HCT116 (cell line): ENCODE results near the gene CES5A. TPM values are rescaled to one million over a fixed set of nuclear protein-coding genes. Genes with fewer than 3 reads are reported as not detected.

ENCODE experiments used
- ATAC-seq: fragments of 200-7000 bp; cut with Tn5 transposase; 2 replicates; pipeline ENCODE4 v1.9.1; 2020; ENCODE audit warnings: mild to moderate bottlenecking, moderate library complexity
- BruUV-seq: library from RNA; stranded (reverse); fragments of 400-500 nt; replicated peaks from 2 replicates; lab custom pipeline; 2021; lab: Mats Ljungman, UMichigan
- CTCF ChIA-PET: fragments of 300-600 bp; sonication (Branson Sonifier 250); formaldehyde crosslinking; loops from one replicate; lab custom pipeline; 2021; ENCODE audit warnings: antibody characterized with exemption; lab: Charles Lee
- POLR2A ChIA-PET: fragments of 300-600, 350-600 bp; sonication (Branson Sonifier 250); formaldehyde crosslinking; loops from one replicate; lab custom pipeline; 2021; ENCODE audit warnings: antibody characterized with exemption; lab: Charles Lee
- RAD21 ChIA-PET, 2 experiments: fragments of 300-600 bp; sonication (Branson Sonifier 250); formaldehyde crosslinking; loops; one replicate each; lab custom pipeline; 2023; ENCODE audit warnings: low total read pairs in 2 of 2; ENCODE audit not compliant: uncharacterized antibody in 2 of 2, unreplicated experiment in 2 of 2, low non-redundant PET in 1 of 2; lab: Charles Lee
- DNase-seq: peaks from one replicate; pipeline ENCODE4 v3.0.0-alpha.2; 2010; ENCODE audit warnings: low read depth, low spot score
- H2AFZ ChIP-seq: fragments of 200-600 bp; shearing (Covaris generic), sonication (generic); 2 replicates; pipeline ENCODE4 v1.6.1; 2017; ENCODE audit warnings: low read depth, mixed run types, mixed read lengths, antibody characterized with exemption, low read length; ENCODE audit not compliant: poor library complexity, severe bottlenecking
- H3K27ac ChIP-seq: 2 replicates; pipeline ENCODE4 v1.5.1; 2012; ENCODE audit warnings: low read depth, low read length
- H3K27me3 ChIP-seq: fragments of 200-600 bp; sonication (generic); 2 replicates; pipeline ENCODE4 v1.6.1; 2016; ENCODE audit warnings: mixed run types, low read length, mixed read lengths; ENCODE audit not compliant: insufficient read depth
- H3K36me3 ChIP-seq, 2 experiments: fragments of 200-500 bp in 1 of 2; fragments of 200-600 bp in 1 of 2; sonication (Bioruptor generic) in 1 of 2; sonication (generic) in 1 of 2; 2 replicates each; pipeline versions ENCODE4 v1.5.1 to v1.6.1; 2014 to 2016; ENCODE audit warnings: low read length in 2 of 2, inconsistent platforms in 1 of 2, mixed read lengths in 1 of 2, mixed run types in 1 of 2; ENCODE audit not compliant: insufficient read depth in 2 of 2, control insufficient read depth in 1 of 2
- H3K4me1 ChIP-seq, 2 experiments: fragments of 200-600 bp in 1 of 2; sonication (generic) in 1 of 2; 2 replicates each; pipeline versions ENCODE4 v1.5.1 to v1.6.1; 2012 to 2017; ENCODE audit warnings: low read length in 2 of 2, inconsistent platforms in 1 of 2, mild to moderate bottlenecking in 1 of 2, mixed read lengths in 1 of 2, mixed run types in 1 of 2, moderate library complexity in 1 of 2; ENCODE audit not compliant: insufficient read depth in 2 of 2, control insufficient read depth in 1 of 2
- H3K4me2 ChIP-seq: fragments of 200-600 bp; sonication (generic); 2 replicates; pipeline ENCODE4 v1.6.1; 2017; ENCODE audit warnings: mixed run types, low read length, mixed read lengths
- H3K4me3 ChIP-seq, 2 experiments: fragments of 200-600 bp in 1 of 2; sonication (generic) in 1 of 2; replicated peaks in 1 of 2; 2 replicates each; pipeline ENCODE4 v1.5.1; 2011 to 2016; ENCODE audit warnings: low read length in 2 of 2, control low read depth in 1 of 2, low read depth in 1 of 2, mild to moderate bottlenecking in 1 of 2, mixed read lengths in 1 of 2, mixed run types in 1 of 2
- H3K79me2 ChIP-seq: fragments of 200-600 bp; sonication (generic); 2 replicates; pipeline ENCODE4 v1.6.1; 2017; ENCODE audit warnings: mild to moderate bottlenecking, mixed run types, low read length, moderate library complexity, mixed read lengths; ENCODE audit not compliant: insufficient read depth
- H3K9ac ChIP-seq: fragments of 200-600 bp; sonication (generic); 2 replicates; pipeline ENCODE4 v1.6.1; 2016; ENCODE audit warnings: low read length, mixed read lengths
- H3K9me2 ChIP-seq: fragments of 200-600 bp; sonication (generic), shearing (Covaris generic); 2 replicates; pipeline ENCODE4 v1.6.1; 2017; ENCODE audit warnings: mixed run types, mild to moderate bottlenecking, moderate library complexity; ENCODE audit not compliant: insufficient read depth
- H3K9me3 ChIP-seq, 2 experiments: fragments of 200-500 bp in 1 of 2; fragments of 200-600 bp in 1 of 2; sonication (Bioruptor generic) in 1 of 2; sonication (generic) in 1 of 2; 2 replicates each; pipeline ENCODE4 v1.6.1; 2014 to 2017; ENCODE audit warnings: low read length in 2 of 2, mixed read lengths in 2 of 2, inconsistent platforms in 1 of 2, low read depth in 1 of 2, mild to moderate bottlenecking in 1 of 2, mixed run types in 1 of 2, moderate library complexity in 1 of 2; ENCODE audit not compliant: control insufficient read depth in 1 of 2, insufficient read depth in 1 of 2
- H4K20me1 ChIP-seq: fragments of 200-600 bp; sonication (generic), shearing (Covaris generic); 2 replicates; pipeline ENCODE4 v1.6.1; 2017; ENCODE audit warnings: mixed run types, mild to moderate bottlenecking, moderate library complexity; ENCODE audit not compliant: insufficient read depth
- CEBPB ChIP-seq: IDR thresholded peaks from 2 replicates; pipeline ENCODE4 v1.6.1; 2012; ENCODE audit warnings: low read depth
- ELF1 ChIP-seq: IDR thresholded peaks from 2 replicates; pipeline ENCODE4 v1.6.1; 2012; ENCODE audit warnings: low read depth, borderline replicate concordance
- POLR2A ChIP-seq: IDR thresholded peaks from 2 replicates; pipeline ENCODE4 v1.7.0; 2011; ENCODE audit warnings: borderline replicate concordance; ENCODE audit not compliant: insufficient read depth, insufficient read length; ENCODE audit errors: extremely low read depth
- POLR2AphosphoS5 ChIP-seq: IDR thresholded peaks from 2 replicates; pipeline ENCODE4 v1.6.1; 2011; ENCODE audit warnings: mild to moderate bottlenecking, low read depth, low read length, moderate library complexity
- RAD21 ChIP-seq: IDR thresholded peaks from 2 replicates; pipeline ENCODE4 v1.6.1; 2012; ENCODE audit warnings: low read depth, mild to moderate bottlenecking
- SIN3A ChIP-seq: IDR thresholded peaks from 2 replicates; pipeline ENCODE4 v1.6.1; 2012; ENCODE audit warnings: low read depth
- SP1 ChIP-seq: IDR thresholded peaks from 2 replicates; pipeline ENCODE4 v1.6.1; 2012; ENCODE audit warnings: low read depth
- SRF ChIP-seq: IDR thresholded peaks from 2 replicates; pipeline ENCODE4 v1.6.1; 2012; ENCODE audit warnings: low read depth
- TCF7L2 ChIP-seq: IDR thresholded peaks from 2 replicates; pipeline ENCODE4 v1.7.0; 2011; ENCODE audit warnings: borderline replicate concordance, inconsistent platforms; ENCODE audit not compliant: insufficient read depth, insufficient read length; ENCODE audit errors: extremely low read depth
- ZFX ChIP-seq: fragments of 450-650 bp; IDR thresholded peaks from 2 replicates; pipeline ENCODE4 v1.6.1; 2017
- ZNF274 ChIP-seq: fragments of 200-500 bp; sonication (Bioruptor generic); IDR thresholded peaks from 2 replicates; pipeline ENCODE4 v1.6.1; 2014; ENCODE audit warnings: mild to moderate bottlenecking, low read depth, low read length, inconsistent platforms
- intact Hi-C: fragments of 100-400 bp; cut with micrococcal nuclease; formaldehyde crosslinking; loops from 2 replicates; pipeline ENCODE4 v1.10.0; 2022
- total RNA-seq: library from RNA; stranded (reverse); gene quantifications from one replicate; pipeline ENCODE4 v1.2.1, GENCODE V29; 2021; ENCODE audit not compliant: unreplicated experiment
- TF ChIP-seq, protein P1 (sequence below): IDR thresholded peaks from 2 replicates; pipeline ENCODE4 v1.6.1; 2012; ENCODE audit warnings: low read depth
- TF ChIP-seq, protein P2 (sequence below): IDR thresholded peaks from 2 replicates; pipeline ENCODE4 v1.6.1; 2012
- TF ChIP-seq, protein P3 (sequence below): IDR thresholded peaks from 2 replicates; pipeline ENCODE4 v1.6.1; 2012
- TF ChIP-seq, protein P4 (sequence below): IDR thresholded peaks from 2 replicates; pipeline ENCODE4 v1.6.1; 2011; ENCODE audit warnings: mild to moderate bottlenecking, low read length, moderate library complexity; ENCODE audit not compliant: insufficient replicate concordance; ENCODE audit errors: extremely low read depth

The CES5A gene
- total RNA-seq, 1 experiment from 2014 or later, result not detected

DNA sequence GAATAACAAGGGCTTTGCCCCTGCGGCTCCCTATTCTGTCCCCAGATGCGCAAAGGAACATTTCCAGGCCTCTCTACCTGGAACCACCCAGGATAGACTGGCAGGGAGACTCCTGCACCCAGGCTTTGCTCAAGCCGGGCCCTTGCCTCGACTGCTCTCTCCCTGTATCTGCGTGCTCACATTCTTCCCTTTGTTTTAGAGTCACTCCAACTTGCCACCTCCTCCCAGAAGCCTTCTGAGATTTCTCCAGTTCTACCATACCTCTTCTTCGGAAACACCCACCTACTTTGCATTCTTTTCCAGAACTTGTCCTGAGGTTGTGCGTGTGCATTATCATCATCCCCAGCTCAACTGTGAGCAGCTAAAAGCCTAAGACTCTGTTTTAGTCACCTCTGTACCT is 3.0 kb downstream of the CES5A start (continued):
- TF ChIP-seq, protein P1, sequence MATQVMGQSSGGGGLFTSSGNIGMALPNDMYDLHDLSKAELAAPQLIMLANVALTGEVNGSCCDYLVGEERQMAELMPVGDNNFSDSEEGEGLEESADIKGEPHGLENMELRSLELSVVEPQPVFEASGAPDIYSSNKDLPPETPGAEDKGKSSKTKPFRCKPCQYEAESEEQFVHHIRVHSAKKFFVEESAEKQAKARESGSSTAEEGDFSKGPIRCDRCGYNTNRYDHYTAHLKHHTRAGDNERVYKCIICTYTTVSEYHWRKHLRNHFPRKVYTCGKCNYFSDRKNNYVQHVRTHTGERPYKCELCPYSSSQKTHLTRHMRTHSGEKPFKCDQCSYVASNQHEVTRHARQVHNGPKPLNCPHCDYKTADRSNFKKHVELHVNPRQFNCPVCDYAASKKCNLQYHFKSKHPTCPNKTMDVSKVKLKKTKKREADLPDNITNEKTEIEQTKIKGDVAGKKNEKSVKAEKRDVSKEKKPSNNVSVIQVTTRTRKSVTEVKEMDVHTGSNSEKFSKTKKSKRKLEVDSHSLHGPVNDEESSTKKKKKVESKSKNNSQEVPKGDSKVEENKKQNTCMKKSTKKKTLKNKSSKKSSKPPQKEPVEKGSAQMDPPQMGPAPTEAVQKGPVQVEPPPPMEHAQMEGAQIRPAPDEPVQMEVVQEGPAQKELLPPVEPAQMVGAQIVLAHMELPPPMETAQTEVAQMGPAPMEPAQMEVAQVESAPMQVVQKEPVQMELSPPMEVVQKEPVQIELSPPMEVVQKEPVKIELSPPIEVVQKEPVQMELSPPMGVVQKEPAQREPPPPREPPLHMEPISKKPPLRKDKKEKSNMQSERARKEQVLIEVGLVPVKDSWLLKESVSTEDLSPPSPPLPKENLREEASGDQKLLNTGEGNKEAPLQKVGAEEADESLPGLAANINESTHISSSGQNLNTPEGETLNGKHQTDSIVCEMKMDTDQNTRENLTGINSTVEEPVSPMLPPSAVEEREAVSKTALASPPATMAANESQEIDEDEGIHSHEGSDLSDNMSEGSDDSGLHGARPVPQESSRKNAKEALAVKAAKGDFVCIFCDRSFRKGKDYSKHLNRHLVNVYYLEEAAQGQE, result no peak
- TF ChIP-seq SP1 (no peak), ZNF274 (no peak)

DNA sequence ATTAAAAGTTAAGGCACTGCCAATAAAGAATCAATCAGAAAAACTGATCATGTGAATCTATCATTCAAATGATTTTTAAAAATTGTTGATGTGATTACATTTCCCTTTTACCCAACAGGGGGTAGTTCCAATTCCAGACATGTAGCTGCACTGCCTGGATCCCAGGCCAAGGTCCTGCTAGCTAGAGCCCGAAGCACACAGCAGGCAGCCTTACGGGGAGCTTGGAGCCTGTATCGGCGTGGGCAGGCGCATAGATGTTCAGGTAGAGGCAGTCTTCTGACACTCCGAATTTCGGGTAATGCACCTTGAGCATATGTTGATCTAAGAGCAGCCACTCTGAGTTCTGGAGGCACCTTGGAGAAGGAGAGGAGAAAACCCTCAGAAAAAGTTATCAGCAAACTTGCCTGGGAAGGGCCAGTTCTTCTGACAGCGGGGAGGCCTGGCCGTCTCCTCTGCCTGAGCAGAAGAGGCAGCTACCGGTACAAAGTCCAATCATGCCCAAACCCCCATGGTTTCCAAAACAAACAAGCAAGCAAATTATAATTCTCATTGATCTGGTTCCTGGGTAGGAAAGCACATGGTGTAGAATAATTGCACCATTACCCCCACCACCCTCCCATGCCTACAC is 3.6 kb downstream of the CES5A start:
- Histone ChIP-seq H3K27me3 (peaks cover 33% of the 10 kb centered on the region), H4K20me1 (no peaks in the 10 kb centered on the region), H3K9me2 (no peaks in the 10 kb centered on the region), H3K4me2 (no peak overlapping the region), H2AFZ (no peak overlapping the region), H3K79me2 (no peaks in the 10 kb centered on the region), H3K9me3 (no peaks in the 10 kb centered on the region), H3K27ac (no peak overlapping the region), H3K36me3 (no peaks in the 10 kb centered on the region), H3K9ac (no peak overlapping the region), H3K4me3 (no peak overlapping the region), H3K4me1 (no peaks in the 10 kb centered on the region)
- BruUV-seq, result no TSS peak
- POLR2A ChIA-PET, result no interaction called here
- intact Hi-C loops, result no loop called here
- ATAC-seq (no peak), DNase-seq (no peak)
- CTCF ChIA-PET, result no interaction called here
- RAD21 ChIA-PET, result no interaction called here
- TF ChIP-seq SRF (no peak), ZNF274 (no peak), RAD21 (no peak), ELF1 (no peak), ZFX (no peak), SIN3A (no peak), CEBPB (no peak), POLR2AphosphoS5 (no peak), POLR2A (no peak), TCF7L2 (no peak)
- TF ChIP-seq, protein P2, sequence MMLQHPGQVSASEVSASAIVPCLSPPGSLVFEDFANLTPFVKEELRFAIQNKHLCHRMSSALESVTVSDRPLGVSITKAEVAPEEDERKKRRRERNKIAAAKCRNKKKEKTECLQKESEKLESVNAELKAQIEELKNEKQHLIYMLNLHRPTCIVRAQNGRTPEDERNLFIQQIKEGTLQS, result no peak
- TF ChIP-seq, protein P3, sequence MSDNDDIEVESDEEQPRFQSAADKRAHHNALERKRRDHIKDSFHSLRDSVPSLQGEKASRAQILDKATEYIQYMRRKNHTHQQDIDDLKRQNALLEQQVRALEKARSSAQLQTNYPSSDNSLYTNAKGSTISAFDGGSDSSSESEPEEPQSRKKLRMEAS, result no peak
- TF ChIP-seq, protein P1, result no peak
- TF ChIP-seq, protein P4, sequence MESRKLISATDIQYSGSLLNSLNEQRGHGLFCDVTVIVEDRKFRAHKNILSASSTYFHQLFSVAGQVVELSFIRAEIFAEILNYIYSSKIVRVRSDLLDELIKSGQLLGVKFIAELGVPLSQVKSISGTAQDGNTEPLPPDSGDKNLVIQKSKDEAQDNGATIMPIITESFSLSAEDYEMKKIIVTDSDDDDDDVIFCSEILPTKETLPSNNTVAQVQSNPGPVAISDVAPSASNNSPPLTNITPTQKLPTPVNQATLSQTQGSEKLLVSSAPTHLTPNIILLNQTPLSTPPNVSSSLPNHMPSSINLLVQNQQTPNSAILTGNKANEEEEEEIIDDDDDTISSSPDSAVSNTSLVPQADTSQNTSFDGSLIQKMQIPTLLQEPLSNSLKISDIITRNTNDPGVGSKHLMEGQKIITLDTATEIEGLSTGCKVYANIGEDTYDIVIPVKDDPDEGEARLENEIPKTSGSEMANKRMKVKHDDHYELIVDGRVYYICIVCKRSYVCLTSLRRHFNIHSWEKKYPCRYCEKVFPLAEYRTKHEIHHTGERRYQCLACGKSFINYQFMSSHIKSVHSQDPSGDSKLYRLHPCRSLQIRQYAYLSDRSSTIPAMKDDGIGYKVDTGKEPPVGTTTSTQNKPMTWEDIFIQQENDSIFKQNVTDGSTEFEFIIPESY, result no peak
